ENCODE results near the gene A1BG.

The A1BG gene

DNA sequence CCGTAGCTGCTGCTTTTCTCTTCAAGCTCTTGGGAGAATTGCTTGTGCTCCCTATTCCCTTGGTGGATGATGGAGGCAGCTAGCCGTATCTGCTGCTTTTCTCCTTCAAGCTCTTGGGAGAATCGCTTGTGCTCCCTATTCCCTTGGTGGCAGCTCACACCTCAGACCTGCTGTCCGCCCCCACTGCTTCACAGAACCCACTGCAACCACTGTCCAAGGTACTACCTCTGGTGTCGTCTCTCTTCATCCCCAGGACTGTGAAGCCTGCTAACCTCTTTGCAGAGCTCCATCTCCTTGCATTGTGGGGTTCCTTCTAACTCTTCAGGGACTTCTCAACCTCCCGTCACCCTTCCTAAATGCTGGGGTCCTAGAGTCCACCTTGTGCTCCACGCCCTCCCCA, 52.7 kb downstream of the A1BG start:
- no peak for DNase-seq (ENCODE audit: low spot score)

DNA sequence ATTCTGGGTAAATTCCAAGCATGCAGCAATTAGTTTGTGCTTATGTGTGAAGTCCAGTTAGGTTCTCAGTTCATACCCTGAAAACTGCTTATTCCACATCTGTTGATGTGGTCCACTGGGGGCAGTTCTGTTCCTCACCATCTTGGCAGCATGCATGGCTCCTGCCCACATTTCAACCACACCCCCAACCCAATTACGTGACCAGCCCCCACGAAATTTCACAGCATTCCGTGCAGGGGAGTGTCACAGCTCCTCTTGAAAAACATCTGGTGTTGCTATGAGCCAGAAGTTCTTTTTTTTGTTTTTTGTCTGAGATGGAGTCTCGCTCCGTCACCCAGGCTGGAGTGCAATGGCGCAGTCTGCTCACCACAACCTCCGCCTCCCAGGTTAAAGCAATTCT, 57.2 kb downstream of the A1BG start:
- DNase-seq (ENCODE audit: low spot score): no peak
